ENCODE measurements around the gene IL22RA1.

- 0 out of 2 replicates have a peak, but pooled peaks have one; percentile 8 for TF ChIP-seq ATF6 (CRISPR knock-in tag; IDR thresholded peaks at IDR 0.05)
- TF ChIP-seq HCFC1 (IDR thresholded peaks at IDR 0.05; ENCODE audit: low read depth, low read length) = no peak
- TF ChIP-seq CTCF (IDR thresholded peaks at IDR 0.05 in 2 of 3, conservative IDR thresholded peaks at IDR 0.05 in 1 of 3; ENCODE audit: insufficient read depth in 2 of 3, low read depth in 1 of 3, low read length in 3 of 3) = peak; percentile 83 to 95 (median 91)
- peak; percentile 71 for TF ChIP-seq SMC3 (conservative IDR thresholded peaks at IDR 0.05; ENCODE audit: insufficient read depth, low read depth, low read length)
- no peak for TF ChIP-seq POLR2A (conservative IDR thresholded peaks at IDR 0.05)
- no peak for TF ChIP-seq EZH2 (IDR thresholded peaks at IDR 0.05; ENCODE audit: borderline replicate concordance, low read depth, low read length)
- peak; percentile 38; the same call in 1 of the 2 replicates for TF ChIP-seq CREM (IDR thresholded peaks at IDR 0.05; ENCODE audit: low read depth)
- TF ChIP-seq NR1H2 (CRISPR knock-in tag; IDR thresholded peaks at IDR 0.05) = no peak
- TF ChIP-seq ARID2 (IDR thresholded peaks at IDR 0.05) = no peak
These were observed 7.6 kb upstream of the IL22RA1 start for GRCh38 chr1:24150234-24151174.

Data from K562 (cell line).